GM18508 (cell line): ENCODE measurements around the gene MEGF11.
"Not testable (repeated sequence)": the region's sequence is repeated elsewhere in the genome, so short reads cannot be mapped to it uniquely, and the experiment has no call there.

Source experiments
- ATAC-seq: cut with Tn5 transposase; IDR thresholded peaks from one replicate; pipeline ENCODE4 v1.9.1; 2021; ENCODE audit warnings: moderate number of reproducible peaks; ENCODE audit not compliant: insufficient read depth, unreplicated experiment

Gene MEGF11

DNA sequence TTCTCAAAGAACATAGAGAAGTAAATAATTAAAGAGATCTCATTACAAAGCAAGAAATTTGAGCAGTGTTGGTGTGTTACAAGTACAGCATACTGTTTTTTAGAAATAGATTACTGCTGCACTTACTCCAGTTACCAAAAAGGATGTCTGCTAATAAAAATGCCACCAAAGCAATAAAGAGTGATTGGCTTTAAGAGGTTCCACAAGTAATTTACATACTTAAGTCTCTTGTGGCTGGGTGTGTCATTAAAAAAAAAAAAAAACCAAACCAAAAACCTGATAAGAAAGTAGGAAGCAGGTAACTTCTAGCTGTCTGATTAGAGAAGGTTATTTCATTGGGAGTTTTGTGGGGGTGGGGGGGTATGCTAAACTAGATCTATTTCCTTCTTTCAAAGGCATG, 369.0 kb downstream of the MEGF11 start:
- ATAC-seq: no peak

- no peak for ATAC-seq
Observed at GRCh38 chr15:65883571-65883970, 370.0 kb downstream of the MEGF11 start.

DNA sequence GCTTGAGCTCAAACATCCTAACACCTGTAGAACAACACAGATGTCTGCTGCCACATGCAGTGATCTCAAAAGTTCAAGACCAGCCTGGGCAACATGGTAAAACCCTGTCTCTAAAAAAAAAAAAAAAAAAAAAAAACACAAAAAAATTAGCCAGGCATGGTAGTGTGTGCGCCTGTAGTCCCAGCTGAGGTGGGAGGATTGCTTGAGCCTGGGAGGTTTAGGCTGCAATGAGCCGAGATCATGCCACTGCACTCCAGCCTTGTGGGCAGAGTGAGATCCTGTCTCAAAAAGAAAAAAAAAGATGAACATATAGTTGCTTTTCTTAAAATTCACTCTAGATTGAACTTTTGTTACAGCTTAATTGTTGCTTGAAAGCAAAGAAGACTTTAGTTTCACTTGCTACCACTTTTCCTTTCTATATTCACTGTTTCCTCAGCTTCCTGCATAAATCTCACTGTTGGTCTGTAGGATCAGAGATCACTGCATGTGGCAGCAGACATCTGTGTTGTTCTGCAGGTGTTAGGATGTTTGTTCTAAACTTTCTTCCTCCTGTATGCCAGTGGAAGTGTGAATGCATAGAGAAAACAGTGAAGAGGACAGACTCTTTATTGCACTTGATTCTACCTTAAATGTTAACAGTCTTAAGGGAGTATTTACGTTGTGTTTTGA, 371.6 kb downstream of the MEGF11 start:
- no peak for ATAC-seq

DNA sequence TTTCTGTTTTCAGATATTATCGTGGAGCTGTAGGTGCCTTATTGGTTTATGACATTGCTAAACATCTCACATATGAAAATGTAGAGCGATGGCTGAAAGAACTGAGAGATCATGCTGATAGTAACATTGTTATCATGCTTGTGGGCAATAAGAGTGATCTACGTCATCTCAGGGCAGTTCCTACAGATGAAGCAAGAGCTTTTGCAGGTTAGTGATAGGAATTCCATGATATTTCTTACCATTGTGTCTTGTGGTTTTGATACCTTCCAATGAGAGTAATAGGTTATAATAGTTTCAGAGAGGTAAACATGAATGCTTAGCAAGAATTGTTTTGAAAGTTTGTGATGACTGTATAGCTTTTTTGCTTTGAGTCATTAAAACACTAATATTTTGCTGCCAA, 375.8 kb downstream of the MEGF11 start:
- no peak for ATAC-seq

GRCh38 chr15:65875458-65875857, 378.1 kb downstream of the MEGF11 start:
- ATAC-seq: no peak

GRCh38 chr15:65873256-65873655, 380.3 kb downstream of the MEGF11 start:
- no peak for ATAC-seq

GRCh38 chr15:65872596-65872995, 381.0 kb downstream of the MEGF11 start:
- ATAC-seq: not testable (repeated sequence)

DNA sequence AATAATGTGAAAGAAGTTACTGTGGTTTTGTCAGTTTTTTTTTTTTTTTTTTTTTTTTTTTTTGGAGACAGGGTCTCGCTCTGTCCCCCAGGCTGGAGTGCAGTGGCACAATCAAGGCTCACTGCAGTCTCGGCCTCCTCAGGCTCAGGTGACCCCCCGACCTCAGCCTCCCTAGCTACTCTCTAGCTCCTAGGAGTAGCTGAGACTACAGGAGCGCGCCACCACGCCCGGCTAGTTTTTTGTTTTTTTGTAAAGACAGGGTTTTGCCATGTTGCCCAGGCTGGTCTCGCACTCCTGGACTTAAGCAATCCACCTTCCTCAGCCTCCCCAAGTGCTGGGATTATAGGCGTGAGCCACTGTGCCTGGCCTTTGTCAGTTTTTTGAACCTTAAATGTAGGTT, 381.7 kb downstream of the MEGF11 start:
- not testable (repeated sequence) for ATAC-seq

DNA sequence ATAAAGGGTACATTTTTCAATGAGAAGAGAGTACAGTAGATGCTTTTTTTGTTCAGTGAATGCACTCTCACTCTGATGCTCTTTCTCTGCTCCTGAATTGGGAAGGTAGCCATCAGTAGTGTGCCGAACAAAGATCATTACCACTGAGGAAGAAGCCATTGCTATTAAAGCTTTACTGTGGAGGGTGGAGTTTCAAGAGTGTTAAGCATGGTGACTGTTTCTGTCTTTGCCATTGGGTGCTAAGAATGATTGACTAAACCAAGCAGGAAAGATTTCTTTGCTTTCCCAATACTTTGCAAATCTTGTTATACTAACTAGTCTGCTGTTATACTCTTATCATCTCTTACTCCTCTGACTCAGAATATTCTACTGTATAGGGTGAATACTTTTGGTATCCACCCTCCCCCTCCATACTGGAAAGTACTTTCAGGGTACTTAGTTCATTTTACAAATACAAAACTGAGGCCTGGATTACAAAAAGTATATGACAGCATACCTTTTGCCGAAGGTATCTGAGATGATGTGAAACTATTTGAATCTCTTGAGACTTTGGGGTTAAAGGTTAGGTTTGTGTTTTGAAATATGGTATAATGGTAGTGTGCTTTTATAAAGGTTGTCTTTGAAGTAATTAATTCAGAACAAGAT, 382.5 kb downstream of the MEGF11 start:
- no peak for ATAC-seq

GRCh38 chr15:65869954-65870871, 383.3 kb downstream of the MEGF11 start:
- no peak for ATAC-seq

DNA sequence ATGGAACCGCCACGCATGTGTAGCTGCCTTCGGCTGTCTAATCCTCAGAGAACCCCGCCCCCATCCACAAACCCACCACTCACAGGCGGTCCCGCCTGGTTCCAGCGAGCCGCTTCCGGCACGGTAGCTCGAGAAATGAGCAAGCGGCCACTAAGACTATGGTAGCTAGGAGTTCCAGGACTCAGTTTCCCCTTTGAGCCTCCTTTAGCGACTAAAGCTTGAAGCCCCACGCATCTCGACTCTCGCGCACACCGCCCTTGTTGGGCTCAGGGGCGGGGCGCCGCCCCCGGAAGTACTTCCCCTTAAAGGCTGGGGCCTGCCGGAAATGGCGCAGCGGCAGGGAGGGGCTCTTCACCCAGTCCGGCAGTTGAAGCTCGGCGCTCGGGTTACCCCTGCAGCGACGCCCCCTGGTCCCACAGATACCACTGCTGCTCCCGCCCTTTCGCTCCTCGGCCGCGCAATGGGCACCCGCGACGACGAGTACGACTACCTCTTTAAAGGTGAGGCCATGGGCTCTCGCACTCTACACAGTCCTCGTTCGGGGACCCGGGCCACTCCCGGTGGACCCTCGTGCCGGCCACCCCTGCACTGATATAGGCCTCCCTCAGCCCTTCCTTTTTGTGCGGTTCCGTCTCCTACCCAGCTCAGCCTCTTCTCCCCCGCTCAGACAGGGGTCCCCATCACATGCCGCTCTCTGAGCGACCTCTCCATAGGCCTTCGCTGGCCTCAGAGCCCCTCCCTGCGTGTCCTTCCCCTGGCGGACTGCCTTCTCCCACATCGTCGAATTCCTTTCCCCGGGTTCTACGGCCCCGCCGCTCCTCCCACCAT, 384.2 kb downstream of the MEGF11 start, which contains the start of gene RAB11A:
TSS of gene RAB11A (plus strand) at position 366 of the 828 bp plus-strand sequence. CDS start at position 461, 95 bp downstream.
- ATAC-seq: peak; percentile 47

DNA sequence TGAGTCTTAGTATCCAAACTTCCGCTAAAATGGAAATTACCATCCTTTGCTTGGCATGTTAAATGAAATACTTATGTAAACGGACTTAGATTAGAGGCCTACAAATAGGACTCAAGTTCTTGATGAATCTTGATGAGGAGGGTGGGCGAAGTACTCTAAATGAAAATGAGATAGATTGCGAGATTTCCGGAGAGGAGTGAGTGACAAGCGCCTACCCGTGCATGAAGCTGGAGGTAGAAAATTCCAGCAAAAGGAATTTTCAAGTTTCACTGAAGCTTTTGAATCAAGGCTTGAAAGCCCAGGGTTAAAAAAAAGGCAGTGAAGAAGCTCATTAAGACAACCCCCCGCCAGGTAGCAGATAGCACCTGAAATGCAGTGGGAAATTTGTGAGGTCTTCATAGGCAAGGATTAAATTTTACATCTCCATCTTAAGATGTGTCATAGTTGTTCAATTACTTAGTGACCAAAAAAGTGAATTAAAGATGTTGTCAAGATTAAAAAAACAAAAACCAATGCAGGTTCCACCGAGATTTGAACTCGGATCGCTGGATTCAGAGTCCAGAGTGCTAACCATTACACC, 384.9 kb downstream of the MEGF11 start:
- ATAC-seq: no peak

DNA sequence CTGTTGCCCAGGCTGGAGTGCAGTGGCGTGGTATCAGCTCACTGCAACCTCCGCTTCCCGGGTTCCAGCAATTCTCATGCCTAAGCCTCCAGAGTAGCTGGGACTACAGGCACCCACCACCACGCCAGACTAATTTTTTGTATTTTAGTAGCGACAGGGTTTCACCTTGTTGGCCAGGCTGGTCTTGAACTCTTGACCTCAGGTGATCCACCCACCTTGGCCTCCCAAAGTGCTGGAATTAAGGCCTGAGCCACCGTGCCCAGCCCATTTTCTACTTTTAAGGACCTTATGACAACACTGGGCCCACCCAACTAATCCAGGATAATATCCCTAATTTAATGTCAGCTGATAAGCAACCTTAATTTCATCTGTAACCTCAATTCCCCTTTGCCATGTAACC, 385.6 kb downstream of the MEGF11 start:
- ATAC-seq: not testable (repeated sequence)

- ATAC-seq: no peak
Observed at GRCh38 chr15:65867244-65867643, 386.3 kb downstream of the MEGF11 start.

DNA sequence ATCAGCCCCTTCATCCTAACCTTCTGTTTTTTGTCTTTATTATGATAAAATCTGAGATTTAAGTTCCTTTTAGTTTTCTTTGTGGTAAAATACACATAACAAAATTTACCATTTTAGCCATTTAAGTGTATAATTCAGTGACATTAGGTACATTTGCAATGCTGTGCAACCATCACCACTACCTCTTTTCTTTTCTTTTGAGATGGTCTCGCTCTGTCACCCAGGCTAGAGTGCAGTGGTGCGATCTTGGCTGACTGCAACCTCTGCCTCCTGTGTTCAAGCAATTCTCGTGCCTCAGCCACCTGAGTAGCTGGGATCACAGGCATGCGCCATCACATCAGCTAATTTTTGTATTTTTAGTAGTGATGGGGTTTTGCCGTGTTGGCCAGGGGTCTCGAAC, 390.4 kb downstream of the MEGF11 start:
- no peak for ATAC-seq

DNA sequence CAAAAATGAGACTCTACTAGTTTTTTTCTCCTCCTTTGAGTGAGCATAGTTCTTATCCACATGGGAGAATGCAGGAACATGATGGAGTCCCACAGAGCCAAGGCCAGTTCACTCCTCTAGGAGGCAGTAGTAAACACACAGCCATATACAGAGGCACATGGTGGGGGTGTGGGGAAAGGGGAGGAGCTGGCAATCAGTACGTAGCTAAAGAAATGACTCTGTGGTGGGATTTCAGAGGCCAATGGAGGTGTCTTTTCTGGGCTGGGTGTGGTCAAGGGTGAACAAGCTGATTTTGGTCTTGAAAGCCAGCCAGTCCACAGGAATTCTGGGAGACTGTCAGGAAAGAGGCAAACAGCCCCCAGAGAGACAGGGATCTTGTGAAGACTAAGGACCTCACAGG, 390.9 kb downstream of the MEGF11 start:
- no peak for ATAC-seq

DNA sequence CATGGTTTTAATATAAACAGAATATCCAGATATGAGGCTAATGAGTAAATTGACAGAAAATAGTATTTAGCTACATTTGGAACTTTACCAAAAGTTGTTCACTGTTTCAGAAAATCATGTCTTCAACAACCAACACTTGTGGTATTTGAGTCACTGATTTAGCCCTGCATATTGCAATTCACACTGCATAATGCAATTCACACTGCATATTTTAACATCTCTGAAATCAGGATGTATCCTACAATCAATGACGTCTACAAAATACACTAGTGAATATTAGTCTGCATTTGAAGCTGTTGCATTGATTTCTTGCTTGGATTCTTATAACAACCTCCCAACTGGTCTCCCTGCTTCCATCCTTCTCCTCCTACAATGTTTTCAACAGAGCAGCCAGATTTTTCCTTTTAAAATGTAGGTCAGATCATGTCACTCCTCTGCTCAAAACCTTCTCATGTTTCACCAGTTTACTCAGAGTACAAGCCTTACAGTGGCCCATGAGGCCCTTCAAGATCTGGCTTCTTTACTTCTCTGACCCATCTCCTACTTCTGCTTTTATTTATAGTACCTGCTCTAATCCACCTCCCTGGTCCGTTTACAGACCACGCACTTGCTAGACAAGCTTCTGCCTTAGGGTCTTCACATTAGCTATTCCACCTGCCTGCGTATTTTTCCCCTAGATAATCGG, 395.7 kb downstream of the MEGF11 start:
- no peak for ATAC-seq

- ATAC-seq: no peak
Observed at GRCh38 chr15:65856821-65857455, 396.6 kb downstream of the MEGF11 start.

GRCh38 chr15:65851981-65852380, 401.6 kb downstream of the MEGF11 start:
- no peak for ATAC-seq
